HEK293 (cell line): Measurements from ENCODE around the gene RAB23.

Experiments
- OSR2 ChIP-seq: fragments of 450-650 bp; formaldehyde crosslinking; IDR thresholded peaks from 2 replicates; pipeline ENCODE4 v1.5.1; 2016; ENCODE audit warnings: missing biosample characterization, missing genetic modification characterization
- YY2 ChIP-seq: fragments of 450-650 bp; formaldehyde crosslinking; IDR thresholded peaks from 2 replicates; pipeline ENCODE4 v1.5.1; 2016; ENCODE audit warnings: missing biosample characterization, missing genetic modification characterization
- ZFP37 ChIP-seq: fragments of 450-650 bp; formaldehyde crosslinking; IDR thresholded peaks from 2 replicates; pipeline ENCODE4 v1.5.1; 2016; ENCODE audit warnings: missing biosample characterization, missing genetic modification characterization
- ZNF121 ChIP-seq: fragments of 450-650 bp; formaldehyde crosslinking; IDR thresholded peaks from 2 replicates; pipeline ENCODE4 v1.5.1; 2016; ENCODE audit warnings: missing biosample characterization, missing genetic modification characterization
- ZNF391 ChIP-seq: fragments of 450-650 bp; formaldehyde crosslinking; IDR thresholded peaks from 2 replicates; pipeline ENCODE4 v1.5.1; 2016; ENCODE audit warnings: low read depth, missing biosample characterization, missing genetic modification characterization, borderline replicate concordance
- ZNF747 ChIP-seq: fragments of 450-650 bp; formaldehyde crosslinking; IDR thresholded peaks from 2 replicates; pipeline ENCODE4 v1.5.1; 2016; ENCODE audit warnings: missing biosample characterization, missing genetic modification characterization
- TF ChIP-seq, protein P1 (sequence below): sonication (generic); formaldehyde crosslinking; IDR thresholded peaks from 2 replicates; pipeline ENCODE4 v1.8.1; 2022; ENCODE audit warnings: mild to moderate bottlenecking, moderate library complexity, missing genetic modification reagents
- TF ChIP-seq, protein P2 (sequence below): fragments of 450-650 bp; formaldehyde crosslinking; IDR thresholded peaks from 2 replicates; pipeline ENCODE4 v1.5.1; 2016; ENCODE audit warnings: missing biosample characterization, missing genetic modification characterization
- TF ChIP-seq, protein P3 (sequence below): fragments of 450-650 bp; formaldehyde crosslinking; IDR thresholded peaks from 2 replicates; pipeline ENCODE4 v1.5.1; 2016; ENCODE audit warnings: missing biosample characterization, missing genetic modification characterization
- TF ChIP-seq, protein P4 (sequence below): IDR thresholded peaks from 2 replicates; pipeline ENCODE4 v1.6.1; 2011; ENCODE audit warnings: mild to moderate bottlenecking, low read depth, low read length, borderline replicate concordance

DNA sequence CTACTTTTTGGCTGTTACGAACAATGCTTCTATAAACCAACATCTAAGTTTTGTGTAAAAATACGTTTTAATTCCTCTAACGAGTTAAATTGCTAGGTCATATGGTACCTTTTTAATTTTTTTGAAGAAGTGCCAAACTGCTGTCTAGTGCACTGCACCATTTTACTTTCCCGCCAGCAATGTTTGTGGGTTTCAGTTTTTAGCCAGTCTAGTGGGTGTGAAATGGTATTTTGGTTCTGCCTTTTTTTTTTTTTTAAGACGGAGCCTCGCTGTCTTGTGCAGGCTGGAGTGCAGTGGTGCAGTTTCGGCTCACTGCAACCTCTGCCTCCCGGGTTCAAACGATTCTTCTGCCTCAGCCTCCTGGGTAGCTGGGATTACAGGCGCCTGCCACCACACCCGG is 84.1 kb downstream of the RAB23 start:
- no peak for TF ChIP-seq OSR2 (tag by site-specific recombination)
- no peak for TF ChIP-seq YY2 (tag by site-specific recombination)
- no peak for TF ChIP-seq ZNF121 (tag by site-specific recombination)
- no peak for TF ChIP-seq ZFP37 (tag by site-specific recombination)
- TF ChIP-seq, protein P1, sequence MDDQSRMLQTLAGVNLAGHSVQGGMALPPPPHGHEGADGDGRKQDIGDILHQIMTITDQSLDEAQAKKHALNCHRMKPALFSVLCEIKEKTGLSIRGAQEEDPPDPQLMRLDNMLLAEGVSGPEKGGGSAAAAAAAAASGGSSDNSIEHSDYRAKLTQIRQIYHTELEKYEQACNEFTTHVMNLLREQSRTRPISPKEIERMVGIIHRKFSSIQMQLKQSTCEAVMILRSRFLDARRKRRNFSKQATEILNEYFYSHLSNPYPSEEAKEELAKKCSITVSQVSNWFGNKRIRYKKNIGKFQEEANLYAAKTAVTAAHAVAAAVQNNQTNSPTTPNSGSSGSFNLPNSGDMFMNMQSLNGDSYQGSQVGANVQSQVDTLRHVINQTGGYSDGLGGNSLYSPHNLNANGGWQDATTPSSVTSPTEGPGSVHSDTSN (CRISPR knock-in tag), result no peak
- TF ChIP-seq ZNF747 (tag by site-specific recombination), result no peak
- TF ChIP-seq, protein P2, sequence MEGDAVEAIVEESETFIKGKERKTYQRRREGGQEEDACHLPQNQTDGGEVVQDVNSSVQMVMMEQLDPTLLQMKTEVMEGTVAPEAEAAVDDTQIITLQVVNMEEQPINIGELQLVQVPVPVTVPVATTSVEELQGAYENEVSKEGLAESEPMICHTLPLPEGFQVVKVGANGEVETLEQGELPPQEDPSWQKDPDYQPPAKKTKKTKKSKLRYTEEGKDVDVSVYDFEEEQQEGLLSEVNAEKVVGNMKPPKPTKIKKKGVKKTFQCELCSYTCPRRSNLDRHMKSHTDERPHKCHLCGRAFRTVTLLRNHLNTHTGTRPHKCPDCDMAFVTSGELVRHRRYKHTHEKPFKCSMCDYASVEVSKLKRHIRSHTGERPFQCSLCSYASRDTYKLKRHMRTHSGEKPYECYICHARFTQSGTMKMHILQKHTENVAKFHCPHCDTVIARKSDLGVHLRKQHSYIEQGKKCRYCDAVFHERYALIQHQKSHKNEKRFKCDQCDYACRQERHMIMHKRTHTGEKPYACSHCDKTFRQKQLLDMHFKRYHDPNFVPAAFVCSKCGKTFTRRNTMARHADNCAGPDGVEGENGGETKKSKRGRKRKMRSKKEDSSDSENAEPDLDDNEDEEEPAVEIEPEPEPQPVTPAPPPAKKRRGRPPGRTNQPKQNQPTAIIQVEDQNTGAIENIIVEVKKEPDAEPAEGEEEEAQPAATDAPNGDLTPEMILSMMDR (tag by site-specific recombination), result no peak
- no peak for TF ChIP-seq ZNF391
- TF ChIP-seq, protein P3, sequence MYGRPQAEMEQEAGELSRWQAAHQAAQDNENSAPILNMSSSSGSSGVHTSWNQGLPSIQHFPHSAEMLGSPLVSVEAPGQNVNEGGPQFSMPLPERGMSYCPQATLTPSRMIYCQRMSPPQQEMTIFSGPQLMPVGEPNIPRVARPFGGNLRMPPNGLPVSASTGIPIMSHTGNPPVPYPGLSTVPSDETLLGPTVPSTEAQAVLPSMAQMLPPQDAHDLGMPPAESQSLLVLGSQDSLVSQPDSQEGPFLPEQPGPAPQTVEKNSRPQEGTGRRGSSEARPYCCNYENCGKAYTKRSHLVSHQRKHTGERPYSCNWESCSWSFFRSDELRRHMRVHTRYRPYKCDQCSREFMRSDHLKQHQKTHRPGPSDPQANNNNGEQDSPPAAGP (tag by site-specific recombination), result no peak
- TF ChIP-seq, protein P4, sequence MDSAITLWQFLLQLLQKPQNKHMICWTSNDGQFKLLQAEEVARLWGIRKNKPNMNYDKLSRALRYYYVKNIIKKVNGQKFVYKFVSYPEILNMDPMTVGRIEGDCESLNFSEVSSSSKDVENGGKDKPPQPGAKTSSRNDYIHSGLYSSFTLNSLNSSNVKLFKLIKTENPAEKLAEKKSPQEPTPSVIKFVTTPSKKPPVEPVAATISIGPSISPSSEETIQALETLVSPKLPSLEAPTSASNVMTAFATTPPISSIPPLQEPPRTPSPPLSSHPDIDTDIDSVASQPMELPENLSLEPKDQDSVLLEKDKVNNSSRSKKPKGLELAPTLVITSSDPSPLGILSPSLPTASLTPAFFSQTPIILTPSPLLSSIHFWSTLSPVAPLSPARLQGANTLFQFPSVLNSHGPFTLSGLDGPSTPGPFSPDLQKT, result no peak
